Activated CD8-positive, alpha-beta T cell treated with anti-CD3 and anti-CD28 coated beads for 36 hours (primary cell): ENCODE measurements around the gene GRM4. TPM values are rescaled to one million over a fixed set of nuclear protein-coding genes. Genes with fewer than 3 reads are reported as not detected.

Experiments used
- ATAC-seq: fragments of 200-7000 bp; cut with Tn5 transposase; one replicate; pipeline ENCODE4 v1.10.0; 2021; ENCODE audit warnings: mild to moderate bottlenecking, moderate library complexity
- CTCF ChIA-PET: fragments of 350-600 bp; sonication (Branson Sonifier 250); formaldehyde crosslinking; loops from one replicate; lab custom pipeline; 2021; ENCODE audit warnings: antibody characterized with exemption; lab: Charles Lee
- POLR2A ChIA-PET: fragments of 350-600 bp; sonication (Branson Sonifier 250); formaldehyde crosslinking; loops from one replicate; lab custom pipeline; 2021; ENCODE audit warnings: antibody characterized with exemption; lab: Charles Lee
- DNase-seq: peaks from one replicate; pipeline ENCODE4 v3.0.0-alpha.2; 2020
- H3K27ac Mint-ChIP-seq: one replicate; pipeline ENCODE4 v1.8.0; 2021; ENCODE audit warnings: mild to moderate bottlenecking, mixed read lengths
- H3K27me3 Mint-ChIP-seq: one replicate; pipeline ENCODE4 v1.8.0; 2021; ENCODE audit warnings: mixed read lengths
- H3K36me3 Mint-ChIP-seq: one replicate; pipeline ENCODE4 v1.8.0; 2021; ENCODE audit warnings: low read depth, mixed read lengths
- H3K4me1 Mint-ChIP-seq: one replicate; pipeline ENCODE4 v1.8.0; 2021; ENCODE audit warnings: low read depth, mixed read lengths
- H3K4me3 Mint-ChIP-seq: one replicate; pipeline ENCODE4 v1.8.0; 2021; ENCODE audit warnings: mild to moderate bottlenecking, moderate library complexity, mixed read lengths
- H3K9me3 Mint-ChIP-seq: one replicate; pipeline ENCODE4 v1.8.0; 2021; ENCODE audit warnings: mixed read lengths
- intact Hi-C: fragments of 100-400 bp; cut with micrococcal nuclease; formaldehyde crosslinking; loops from one replicate; pipeline ENCODE4 v1.10.0; 2022
- total RNA-seq, 2 experiments: library from RNA; stranded (reverse); gene quantifications; one replicate each; pipeline ENCODE4 v1.2.3, GENCODE V29; 2021
- TF ChIP-seq, protein P1 (sequence below): fragments of 200-600 bp; IDR thresholded peaks from one replicate; pipeline ENCODE4 v1.8.0; 2022; ENCODE audit warnings: antibody characterized with exemption, mild to moderate bottlenecking

GRM4 gene
- total RNA-seq, 2 experiments from 2014 or later = 0.11 to 0.14 TPM

- Mint-ChIP-seq H3K27me3 (no peaks in the 10 kb centered on the region), H3K4me3 (no peak overlapping the region), H3K9me3 (peaks cover 3% of the 10 kb centered on the region), H3K27ac (no peak overlapping the region), H3K36me3 (no peaks in the 10 kb centered on the region), H3K4me1 (peaks cover 2% of the 10 kb centered on the region)
- CTCF ChIA-PET = no interaction called here
- intact Hi-C loops = no loop called here
- no peak for DNase-seq
- no peak for ATAC-seq
- POLR2A ChIA-PET = interaction anchor here (2.1 kb wide), 1 partner anchor 13 kb away, joined by 6 read pairs; no protein-coding TSS in a partner anchor
- TF ChIP-seq, protein P1, sequence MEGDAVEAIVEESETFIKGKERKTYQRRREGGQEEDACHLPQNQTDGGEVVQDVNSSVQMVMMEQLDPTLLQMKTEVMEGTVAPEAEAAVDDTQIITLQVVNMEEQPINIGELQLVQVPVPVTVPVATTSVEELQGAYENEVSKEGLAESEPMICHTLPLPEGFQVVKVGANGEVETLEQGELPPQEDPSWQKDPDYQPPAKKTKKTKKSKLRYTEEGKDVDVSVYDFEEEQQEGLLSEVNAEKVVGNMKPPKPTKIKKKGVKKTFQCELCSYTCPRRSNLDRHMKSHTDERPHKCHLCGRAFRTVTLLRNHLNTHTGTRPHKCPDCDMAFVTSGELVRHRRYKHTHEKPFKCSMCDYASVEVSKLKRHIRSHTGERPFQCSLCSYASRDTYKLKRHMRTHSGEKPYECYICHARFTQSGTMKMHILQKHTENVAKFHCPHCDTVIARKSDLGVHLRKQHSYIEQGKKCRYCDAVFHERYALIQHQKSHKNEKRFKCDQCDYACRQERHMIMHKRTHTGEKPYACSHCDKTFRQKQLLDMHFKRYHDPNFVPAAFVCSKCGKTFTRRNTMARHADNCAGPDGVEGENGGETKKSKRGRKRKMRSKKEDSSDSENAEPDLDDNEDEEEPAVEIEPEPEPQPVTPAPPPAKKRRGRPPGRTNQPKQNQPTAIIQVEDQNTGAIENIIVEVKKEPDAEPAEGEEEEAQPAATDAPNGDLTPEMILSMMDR = no peak
Observed at GRCh38 chr6:34170346-34170745, 24.5 kb upstream of the GRM4 start.

GRCh38 chr6:34169897-34170296, 24.0 kb upstream of the GRM4 start:
- ATAC-seq = no peak
- H3K4me1 Mint-ChIP-seq = peaks cover 2% of the 10 kb centered on the region
- TF ChIP-seq, protein P1 = no peak
- no peak for DNase-seq
- peaks cover 3% of the 10 kb centered on the region for H3K9me3 Mint-ChIP-seq
- CTCF ChIA-PET = no interaction called here
- POLR2A ChIA-PET = interaction anchor here (2.1 kb wide), 1 partner anchor 13 kb away, joined by 6 read pairs; no protein-coding TSS in a partner anchor
- no peaks in the 10 kb centered on the region for H3K36me3 Mint-ChIP-seq
- no peaks in the 10 kb centered on the region for H3K27me3 Mint-ChIP-seq
- H3K27ac Mint-ChIP-seq = no peak overlapping the region
- no peak overlapping the region for H3K4me3 Mint-ChIP-seq
- intact Hi-C loops = loop anchor here (10.0 kb wide), 1 partner anchor 245 kb away; no protein-coding TSS in a partner anchor

DNA sequence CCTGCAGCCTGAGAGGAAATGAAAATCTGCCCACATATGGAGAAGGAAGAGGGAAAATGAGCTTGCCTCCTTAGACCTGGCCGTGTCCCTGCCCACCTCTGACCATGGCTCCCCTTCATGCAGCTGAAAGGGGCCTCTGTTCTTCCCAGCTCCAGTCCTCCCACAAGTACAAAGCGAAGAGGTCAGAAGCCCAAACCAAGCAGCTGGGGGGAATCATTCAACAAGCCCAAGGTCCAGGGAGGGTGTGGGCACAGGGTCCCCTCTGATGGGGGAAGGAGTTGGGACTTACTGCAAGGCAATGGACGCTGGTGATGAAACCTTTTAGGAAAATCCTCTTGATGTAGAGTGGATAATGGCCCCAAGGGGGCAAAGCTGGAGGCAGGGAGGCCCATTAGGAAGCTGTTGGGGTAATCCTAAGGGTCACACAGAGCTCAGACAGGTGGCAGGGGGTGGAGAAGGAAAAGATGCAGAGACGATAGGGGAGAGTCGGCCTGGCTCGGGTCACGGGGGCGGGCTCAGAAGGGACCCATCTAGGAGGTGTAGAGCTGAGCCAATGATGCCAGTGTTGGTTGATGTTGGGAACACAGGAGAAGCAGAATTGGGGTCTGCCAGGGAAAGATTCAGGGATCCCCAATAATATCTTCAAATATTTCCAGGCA, 16.1 kb upstream of the GRM4 start:
- DNase-seq (no peak), ATAC-seq (no peak)
- intact Hi-C loops = loop anchor here (10.0 kb wide), 1 partner anchor 253 kb away; no protein-coding TSS in a partner anchor
- ChIA-PET POLR2A (no interaction called here), CTCF (interaction anchor here (1.1 to 3.8 kb wide), 6 partner anchors 28 to 254 kb away, joined by 3 to 16 read pairs (median 6); no protein-coding TSS in a partner anchor)
- TF ChIP-seq, protein P1 = no peak
- no peaks in the 10 kb centered on the region for H3K27me3 Mint-ChIP-seq
- H3K4me3 Mint-ChIP-seq = no peak overlapping the region
- no peaks in the 10 kb centered on the region for H3K4me1 Mint-ChIP-seq
- H3K27ac Mint-ChIP-seq = no peak overlapping the region
- H3K9me3 Mint-ChIP-seq = no peaks in the 10 kb centered on the region
- H3K36me3 Mint-ChIP-seq = no peaks in the 10 kb centered on the region

GRCh38 chr6:34159844-34160243, 14.0 kb upstream of the GRM4 start:
- H3K4me3 Mint-ChIP-seq = no peak overlapping the region
- intact Hi-C loops = loop anchor here (10.0 kb wide), 1 partner anchor 255 kb away; no protein-coding TSS in a partner anchor
- ChIA-PET POLR2A (no interaction called here), CTCF (interaction anchor here (1.3 kb wide), 1 partner anchor 82 kb away, joined by 3 read pairs; no protein-coding TSS in a partner anchor)
- DNase-seq = no peak
- no peak for ATAC-seq
- no peaks in the 10 kb centered on the region for H3K36me3 Mint-ChIP-seq
- no peaks in the 10 kb centered on the region for H3K27me3 Mint-ChIP-seq
- H3K9me3 Mint-ChIP-seq = no peaks in the 10 kb centered on the region
- TF ChIP-seq, protein P1 = no peak
- H3K4me1 Mint-ChIP-seq = no peaks in the 10 kb centered on the region
- H3K27ac Mint-ChIP-seq = no peak overlapping the region

DNA sequence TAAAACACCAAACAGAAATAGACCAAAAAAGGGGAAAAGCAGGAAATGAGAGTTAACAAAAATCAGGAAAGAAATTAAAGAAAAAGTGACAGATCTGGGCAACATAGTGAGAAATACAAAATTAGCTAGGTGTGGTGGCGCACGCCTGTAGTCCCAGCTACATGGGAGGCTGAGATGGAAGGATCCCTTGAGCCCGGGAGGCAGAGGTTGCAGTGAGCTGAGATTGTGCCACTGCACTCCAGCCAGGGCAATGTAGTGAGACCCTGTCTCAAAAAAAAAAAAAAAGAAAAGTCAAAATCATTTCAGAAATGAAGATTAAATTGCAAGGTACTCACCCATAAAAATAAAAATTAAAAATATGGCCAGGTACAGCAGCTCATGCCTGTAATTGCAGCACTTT, 13.0 kb upstream of the GRM4 start:
- H3K27me3 Mint-ChIP-seq = peaks cover 6% of the 10 kb centered on the region
- no peak overlapping the region for H3K27ac Mint-ChIP-seq
- DNase-seq = no peak
- no peaks in the 10 kb centered on the region for H3K9me3 Mint-ChIP-seq
- TF ChIP-seq, protein P1 = no peak
- CTCF ChIA-PET = interaction anchor here (1.1 to 1.3 kb wide), 2 partner anchors 37 to 83 kb away, joined by 3 read pairs; no protein-coding TSS in a partner anchor
- no peak overlapping the region for H3K4me3 Mint-ChIP-seq
- ATAC-seq = no peak
- POLR2A ChIA-PET = no interaction called here
- peaks cover 4% of the 10 kb centered on the region for H3K4me1 Mint-ChIP-seq
- intact Hi-C loops = no loop called here
- H3K36me3 Mint-ChIP-seq = no peaks in the 10 kb centered on the region
